ENCODE data around the gene MCM5.
"Not testable (repeated sequence)": the region's sequence is repeated elsewhere in the genome, so short reads cannot be mapped to it uniquely, and the experiment has no call there.

GRCh38 chr22:35459976-35460375 is 60.0 kb downstream of the MCM5 start:
- not testable (repeated sequence) for TF ChIP-seq CTCF, POLR2A (IDR thresholded peaks at IDR 0.05)
